ENCODE results near the gene GNB1L.

The GNB1L gene

GRCh38 chr22:19854778-19855503 lies at the start of gene GNB1L, which contains the start of gene RTL10:
GNB1L (minus strand) TSS chr22:19854874; CDS start chr22:19821355, 33,519 bp downstream.
RTL10 (minus strand) TSS chr22:19854874; CDS start chr22:19852261, 2,613 bp downstream.
- no peak for FAIRE-seq

GRCh38 chr22:19904174-19904856 lies 49.6 kb upstream of the GNB1L start:
- FAIRE-seq (no peak), DNase-seq (ENCODE audit: insufficient read length, low spot score) (no peak)
- no peak for TF ChIP-seq POLR2A (IDR thresholded peaks at IDR 0.05; ENCODE audit: low read depth, low read length)

More at GRCh38 chr22:19854778-19855503, at the start of gene GNB1L, which contains the start of gene RTL10:
- DNase-seq (ENCODE audit: insufficient read length, low spot score) = peak; percentile 87
- TF ChIP-seq POLR2A (IDR thresholded peaks at IDR 0.05; ENCODE audit: low read depth, low read length) = peak; percentile 83

GRCh38 chr22:19903513-19903912 lies 48.8 kb upstream of the GNB1L start:
- TF ChIP-seq POLR2A (IDR thresholded peaks at IDR 0.05; ENCODE audit: low read depth, low read length) = no peak
- no peak for DNase-seq (ENCODE audit: insufficient read length, low spot score)
- no peak for FAIRE-seq

- TF ChIP-seq POLR2A (IDR thresholded peaks at IDR 0.05; ENCODE audit: low read depth, low read length) = no peak
- no peak for FAIRE-seq
- no peak for DNase-seq (ENCODE audit: insufficient read length, low spot score)
Observed at GRCh38 chr22:19903031-19903430, 48.4 kb upstream of the GNB1L start.

- no peak for TF ChIP-seq POLR2A (IDR thresholded peaks at IDR 0.05; ENCODE audit: low read depth, low read length)
- no peak for DNase-seq (ENCODE audit: insufficient read length, low spot score)
- FAIRE-seq = no peak
Observed at GRCh38 chr22:19902245-19902715, 47.6 kb upstream of the GNB1L start.

GRCh38 chr22:19901577-19902244 lies 47.0 kb upstream of the GNB1L start:
- FAIRE-seq = no peak
- no peak for TF ChIP-seq POLR2A (IDR thresholded peaks at IDR 0.05; ENCODE audit: low read depth, low read length)
- no peak for DNase-seq (ENCODE audit: insufficient read length, low spot score)

GRCh38 chr22:19900707-19901436 lies 46.2 kb upstream of the GNB1L start:
- FAIRE-seq (no peak), DNase-seq (ENCODE audit: insufficient read length, low spot score) (no peak)
- no peak for TF ChIP-seq POLR2A (IDR thresholded peaks at IDR 0.05; ENCODE audit: low read depth, low read length)

GRCh38 chr22:19898831-19899567 lies 44.3 kb upstream of the GNB1L start:
- FAIRE-seq = no peak
- TF ChIP-seq POLR2A (IDR thresholded peaks at IDR 0.05; ENCODE audit: low read depth, low read length) = no peak

GRCh38 chr22:19898145-19898544 lies 43.5 kb upstream of the GNB1L start:
- no peak for TF ChIP-seq POLR2A (IDR thresholded peaks at IDR 0.05; ENCODE audit: low read depth, low read length)
- DNase-seq (ENCODE audit: insufficient read length, low spot score) (no peak), FAIRE-seq (no peak)

More at GRCh38 chr22:19898831-19899567, 44.3 kb upstream of the GNB1L start:
- no peak for DNase-seq (ENCODE audit: insufficient read length, low spot score)

- DNase-seq (ENCODE audit: insufficient read length, low spot score) = no peak
- FAIRE-seq = no peak
- no peak for TF ChIP-seq POLR2A (IDR thresholded peaks at IDR 0.05; ENCODE audit: low read depth, low read length)
Observed at GRCh38 chr22:19897726-19898125, 43.1 kb upstream of the GNB1L start.

GRCh38 chr22:19896665-19897355 lies 42.1 kb upstream of the GNB1L start:
- TF ChIP-seq POLR2A (IDR thresholded peaks at IDR 0.05; ENCODE audit: low read depth, low read length) = no peak
- DNase-seq (ENCODE audit: insufficient read length, low spot score) = no peak
- FAIRE-seq = no peak

- TF ChIP-seq POLR2A (IDR thresholded peaks at IDR 0.05; ENCODE audit: low read depth, low read length) = no peak
- no peak for DNase-seq (ENCODE audit: insufficient read length, low spot score)
- no peak for FAIRE-seq
Observed at GRCh38 chr22:19895160-19895849, 40.6 kb upstream of the GNB1L start.
